Fibroblast of gingiva (primary cell): Measurements from ENCODE around the gene NRF1.

Experiments
- DNase-seq: peaks from one replicate; pipeline ENCODE4 v3.0.0-alpha.2; 2011; ENCODE audit warnings: low read depth

NRF1 gene

DNA sequence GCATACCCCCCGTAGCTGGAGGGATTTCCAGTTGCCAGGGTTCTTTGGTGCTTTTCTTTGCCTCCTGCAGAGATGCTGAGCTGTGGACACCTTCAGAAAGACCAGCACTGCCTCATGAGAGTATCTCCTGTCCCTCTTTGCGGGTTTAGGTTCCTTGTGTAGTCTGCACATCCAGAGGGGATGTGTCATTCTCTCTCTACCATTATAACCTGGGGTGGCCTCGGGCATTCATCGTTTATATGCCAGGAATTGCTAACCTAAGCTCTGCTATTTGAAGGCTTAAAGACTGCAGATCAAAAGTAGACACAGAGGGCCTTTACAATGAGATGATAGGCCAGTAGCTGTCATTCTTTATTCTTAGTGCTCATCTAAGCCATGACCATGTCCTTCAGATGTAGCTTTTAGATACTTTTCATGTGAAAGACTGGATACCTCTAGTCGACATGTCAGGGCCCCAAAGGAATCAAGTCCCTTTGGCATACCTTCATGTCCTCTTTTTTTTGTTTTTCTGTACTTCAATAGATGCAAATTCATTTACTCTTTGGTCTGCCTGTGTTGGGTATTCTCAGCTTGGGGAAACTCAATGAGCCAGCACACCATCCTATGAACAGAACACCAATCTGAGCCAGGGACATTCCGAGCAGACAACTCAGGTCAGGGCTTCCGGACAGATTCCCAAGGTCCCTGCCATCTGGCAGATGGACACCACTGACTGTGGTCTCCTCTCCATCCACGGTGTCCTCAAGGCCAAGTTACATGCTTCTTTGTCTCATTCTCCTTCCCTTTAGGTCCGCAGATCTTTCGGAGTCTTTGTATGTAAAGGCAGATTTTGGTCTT is 129.3 kb downstream of the NRF1 start:
- no peak for DNase-seq

DNA sequence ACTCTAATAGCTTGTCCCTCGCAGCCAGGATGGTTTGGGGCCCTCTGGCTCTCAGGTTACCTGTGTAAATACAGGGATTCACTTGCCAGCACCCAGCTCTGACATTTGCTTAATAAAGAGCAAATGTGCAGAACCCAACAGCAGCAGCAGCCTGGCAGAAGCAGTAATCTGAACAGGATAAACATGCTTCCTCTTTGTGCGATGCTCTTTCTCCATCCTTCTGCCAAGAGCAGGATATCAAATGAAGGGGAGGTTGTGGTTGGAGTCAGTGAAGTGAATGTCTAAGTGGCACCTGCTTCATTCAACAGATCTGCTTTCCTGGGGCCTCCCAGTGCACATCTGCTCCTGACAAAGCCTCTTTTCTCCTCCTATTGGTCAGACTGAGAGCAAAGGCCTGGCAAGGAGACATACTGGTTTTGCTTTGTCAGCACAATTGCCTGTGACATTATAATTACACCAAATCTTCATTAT is 130.3 kb downstream of the NRF1 start:
- DNase-seq, result peak; percentile 18

- no peak for DNase-seq
Observed at GRCh38 chr7:129742256-129742655, 130.7 kb downstream of the NRF1 start.

DNA sequence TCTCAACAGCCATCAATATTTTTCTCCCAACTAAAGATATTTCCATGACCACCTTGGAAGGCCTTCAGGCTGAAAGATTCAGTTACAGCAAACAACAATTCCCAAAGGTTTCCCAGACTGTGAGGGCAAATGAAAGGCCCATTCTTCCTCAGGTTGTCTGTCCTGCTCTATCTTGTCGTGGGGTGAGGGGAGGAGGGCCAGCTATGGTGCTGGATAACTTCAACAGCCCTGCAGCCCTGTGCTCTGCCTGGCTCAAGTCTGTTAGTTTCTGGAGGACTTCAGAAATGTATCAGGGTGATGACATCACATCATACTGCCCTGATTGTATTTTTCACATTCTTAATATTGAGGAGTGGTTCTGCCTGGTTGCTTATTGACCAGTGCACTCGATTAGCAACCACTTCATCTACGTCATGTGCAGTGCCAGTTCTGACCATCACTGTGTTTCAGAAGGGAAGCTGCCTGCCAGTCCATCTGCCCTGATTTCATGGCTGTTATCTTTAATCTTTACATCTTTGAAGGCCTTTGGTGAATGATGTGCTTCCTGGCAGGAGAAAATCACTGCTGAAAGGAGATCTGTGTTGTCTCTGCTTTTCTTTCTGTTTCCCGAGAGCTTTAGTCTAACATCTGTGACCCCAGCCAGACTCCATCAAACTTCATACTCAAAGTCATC is 135.5 kb downstream of the NRF1 start:
- DNase-seq, result no peak

- DNase-seq, result peak; percentile 73
Observed at GRCh38 chr7:129748356-129749109, 137.0 kb downstream of the NRF1 start.

DNA sequence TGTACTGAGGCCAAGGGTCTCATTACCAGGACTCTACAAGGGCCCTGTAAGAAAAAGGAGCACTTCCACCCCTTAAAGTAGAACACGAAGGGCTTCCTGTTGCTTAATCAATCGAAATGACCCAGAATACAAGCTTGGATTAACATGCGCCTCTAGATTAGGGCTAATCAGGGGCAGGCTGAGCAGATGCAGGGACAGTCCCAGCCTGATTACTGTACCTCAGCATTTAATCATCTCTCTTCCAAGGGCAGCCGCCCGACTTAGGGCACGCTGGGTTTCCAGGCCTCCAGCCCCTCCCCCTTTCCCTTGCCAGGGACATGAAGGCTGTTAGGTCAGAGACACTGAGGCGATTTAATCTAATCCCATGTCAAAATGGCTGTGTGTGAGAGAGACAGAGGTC is 138.6 kb downstream of the NRF1 start:
- no peak for DNase-seq

- DNase-seq, result no peak
Observed at GRCh38 chr7:129750501-129750900, 139.0 kb downstream of the NRF1 start.

DNA sequence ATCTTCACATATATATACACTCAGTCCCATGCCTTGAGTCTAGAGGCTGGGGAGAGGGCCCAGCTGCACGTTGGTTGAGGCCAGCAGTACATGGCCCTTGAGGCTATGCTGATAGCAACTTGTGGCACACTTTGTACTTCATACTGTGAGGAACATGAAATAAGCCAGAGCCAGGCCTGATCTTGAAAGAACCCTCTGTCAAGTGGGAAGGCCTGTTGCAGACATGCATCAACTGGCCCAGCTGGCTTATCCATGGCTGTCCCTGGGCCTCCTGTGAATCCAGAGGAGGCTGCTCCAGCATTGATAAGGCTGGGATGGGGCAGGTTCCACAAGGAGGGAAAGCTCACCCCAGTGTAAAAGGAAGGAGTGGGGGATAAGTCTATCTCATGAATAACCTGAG is 140.4 kb downstream of the NRF1 start:
- DNase-seq, result no peak

GRCh38 chr7:129752760-129753159 is 141.2 kb downstream of the NRF1 start:
- DNase-seq, result no peak

- no peak for DNase-seq
Observed at GRCh38 chr7:129754406-129754805, 142.9 kb downstream of the NRF1 start.

- no peak for DNase-seq
Observed at GRCh38 chr7:129757991-129758390, 146.5 kb downstream of the NRF1 start.

- DNase-seq, result no peak
Observed at GRCh38 chr7:129762387-129762969, 151.0 kb downstream of the NRF1 start.

- DNase-seq, result no peak
Observed at GRCh38 chr7:129764247-129765084, 152.9 kb downstream of the NRF1 start.

- DNase-seq, result no peak
Observed at GRCh38 chr7:129765352-129765751, 153.8 kb downstream of the NRF1 start.

GRCh38 chr7:129767120-129768015 is 155.8 kb downstream of the NRF1 start:
- DNase-seq, result no peak

DNA sequence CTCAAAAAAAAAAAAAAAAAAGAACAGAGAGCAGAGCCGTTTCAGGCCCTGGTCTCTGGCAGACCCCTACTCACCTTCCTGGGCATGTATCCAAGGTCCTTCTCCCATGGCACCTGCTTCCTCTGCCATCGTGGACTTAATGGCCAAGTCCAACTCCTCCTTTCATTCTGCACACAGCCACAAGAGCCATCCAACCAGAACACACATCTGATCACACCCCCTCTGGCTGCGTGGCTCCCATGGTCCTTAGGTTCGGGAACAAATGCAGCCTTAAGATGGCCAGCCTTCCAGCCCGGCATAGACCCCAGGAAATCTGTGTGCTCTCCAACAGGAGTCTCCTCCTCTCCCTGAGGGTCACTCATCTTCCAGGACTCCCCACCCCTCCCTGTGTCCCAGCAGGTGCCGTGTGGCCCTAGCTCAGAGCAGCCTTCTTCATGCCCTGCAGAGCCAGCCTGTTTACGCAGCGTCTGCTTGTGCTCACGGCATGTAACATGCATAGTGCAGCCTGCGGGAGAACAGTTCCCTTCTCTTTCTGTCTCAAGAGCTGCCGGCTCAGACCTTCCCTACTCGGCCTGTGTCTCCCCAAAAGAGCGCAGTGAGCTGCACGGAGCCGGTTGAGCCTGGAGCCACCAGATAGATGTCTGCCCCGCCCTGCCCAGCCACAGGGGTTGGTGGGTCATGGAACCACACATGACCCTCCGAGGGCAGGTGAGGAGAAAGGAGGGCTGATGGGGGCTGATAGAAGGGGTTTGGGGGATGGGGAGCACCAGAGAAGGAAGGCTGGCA is 157.3 kb downstream of the NRF1 start:
- no peak for DNase-seq

GRCh38 chr7:129769400-129769774 is 157.9 kb downstream of the NRF1 start:
- DNase-seq, result no peak

DNA sequence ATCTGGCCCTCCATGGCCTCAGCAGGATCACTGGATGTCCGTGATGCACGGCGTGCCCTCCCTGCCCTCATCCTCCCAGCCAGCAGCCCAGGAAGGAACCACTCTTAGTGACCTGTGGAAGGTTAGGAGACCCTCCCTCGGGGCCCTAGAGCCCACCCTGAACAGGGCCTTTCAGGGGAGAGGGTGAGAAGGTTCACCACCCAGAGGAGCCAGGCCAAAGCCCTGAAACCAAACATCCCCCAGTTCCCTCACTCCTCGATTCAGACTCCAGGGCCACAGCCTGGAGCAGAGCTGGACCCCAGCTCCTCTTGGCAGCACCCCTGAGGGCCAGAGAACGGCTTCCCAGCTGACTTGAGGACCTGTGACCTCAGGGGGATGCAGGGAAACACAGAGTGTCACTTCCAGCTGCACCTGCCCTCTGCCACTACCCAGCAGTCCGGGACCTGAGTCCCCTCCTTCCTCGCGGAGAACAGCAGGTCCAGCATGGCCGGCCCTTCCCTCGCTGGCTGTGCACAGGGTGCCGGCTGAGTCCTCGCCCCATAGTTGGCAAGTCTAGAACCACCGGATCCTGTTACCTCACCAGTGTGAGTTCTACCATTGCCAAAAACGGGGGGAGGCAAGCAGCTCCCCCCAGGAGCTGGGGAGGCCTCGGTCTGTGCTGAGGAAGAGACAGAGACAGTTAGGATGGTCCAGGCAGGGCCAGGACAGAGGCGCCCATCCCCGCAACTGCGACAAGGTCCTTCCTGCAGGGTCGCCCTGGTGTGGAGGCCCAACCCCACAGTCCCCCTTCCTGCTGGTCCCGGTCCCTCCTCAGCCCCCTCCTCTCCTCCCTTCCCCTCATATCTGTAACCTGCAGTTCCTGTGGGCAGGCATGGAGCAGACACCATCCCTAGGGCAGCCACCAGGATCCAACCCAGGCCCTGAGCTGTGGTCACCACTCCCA is 158.6 kb downstream of the NRF1 start:
- DNase-seq, result no peak
